CD4-positive, alpha-beta T cell treated with Interferon gamma for 1 hour (primary cell): ENCODE measurements around the gene LUZP2.

Experiments
- DNase-seq: peaks from one replicate; pipeline ENCODE4 v3.0.0-alpha.2; 2020

Gene LUZP2

GRCh38 chr11:24496736-24497725, at the start of gene LUZP2:
LUZP2 (plus strand) TSS chr11:24497053.
- DNase-seq: no peak

GRCh38 chr11:24453129-24453718, 43.6 kb upstream of the LUZP2 start:
- DNase-seq: no peak

GRCh38 chr11:24457985-24458384, 38.9 kb upstream of the LUZP2 start:
- no peak for DNase-seq

- no peak for DNase-seq
These were observed 26.4 kb upstream of the LUZP2 start for GRCh38 chr11:24470431-24470830.

- DNase-seq: no peak
These were observed 25.8 kb upstream of the LUZP2 start for GRCh38 chr11:24471084-24471483.

GRCh38 chr11:24478718-24479117, 18.1 kb upstream of the LUZP2 start:
- DNase-seq: no peak

- DNase-seq: no peak
These were observed 7.4 kb upstream of the LUZP2 start for GRCh38 chr11:24489477-24489876.

GRCh38 chr11:24496386-24496735, 492 bp upstream of the LUZP2 start:
- no peak for DNase-seq

- no peak for DNase-seq
These were observed 978 bp downstream of the LUZP2 start for GRCh38 chr11:24497831-24498230.

- DNase-seq: no peak
These were observed 5.6 kb downstream of the LUZP2 start for GRCh38 chr11:24502425-24502824.

GRCh38 chr11:24509114-24509513, 12.3 kb downstream of the LUZP2 start:
- no peak for DNase-seq

GRCh38 chr11:24511511-24511910, 14.7 kb downstream of the LUZP2 start:
- no peak for DNase-seq

GRCh38 chr11:24513479-24514218, 16.8 kb downstream of the LUZP2 start:
- DNase-seq: no peak

- DNase-seq: no peak
These were observed 17.4 kb downstream of the LUZP2 start for GRCh38 chr11:24514219-24514594.

- DNase-seq: no peak
These were observed 18.8 kb downstream of the LUZP2 start for GRCh38 chr11:24515632-24516031.

GRCh38 chr11:24516638-24517037, 19.8 kb downstream of the LUZP2 start:
- no peak for DNase-seq

GRCh38 chr11:24521601-24522000, 24.7 kb downstream of the LUZP2 start:
- no peak for DNase-seq

- DNase-seq: no peak
These were observed 27.3 kb downstream of the LUZP2 start for GRCh38 chr11:24524156-24524555.

- DNase-seq: no peak
These were observed 34.7 kb downstream of the LUZP2 start for GRCh38 chr11:24531528-24531927.

GRCh38 chr11:24543771-24544170, 46.9 kb downstream of the LUZP2 start:
- DNase-seq: no peak

- no peak for DNase-seq
These were observed 59.8 kb downstream of the LUZP2 start for GRCh38 chr11:24556693-24557092.

GRCh38 chr11:24559315-24559714, 62.5 kb downstream of the LUZP2 start:
- no peak for DNase-seq

GRCh38 chr11:24560324-24560723, 63.5 kb downstream of the LUZP2 start:
- no peak for DNase-seq

GRCh38 chr11:24567380-24567779, 70.5 kb downstream of the LUZP2 start:
- no peak for DNase-seq
